Effector memory CD4-positive, alpha-beta T cell (primary cell): Measurements from ENCODE around the gene ZBTB16.

ENCODE experiments used
- DNase-seq, 3 donors: peaks; one replicate each; pipeline ENCODE4 v3.0.0-alpha.2; 2020
- H3K27ac ChIP-seq: 2 replicates; pipeline ENCODE4 v1.7.0; 2013; ENCODE audit warnings: mild to moderate bottlenecking, low read length, moderate library complexity; ENCODE audit not compliant: insufficient read depth, poor library complexity, severe bottlenecking
- H3K27me3 ChIP-seq: replicated peaks from 2 replicates; pipeline ENCODE4 v1.7.0; 2013; ENCODE audit warnings: mild to moderate bottlenecking, low read length; ENCODE audit not compliant: insufficient read depth, control insufficient read depth, poor library complexity, severe bottlenecking
- H3K36me3 ChIP-seq: 2 replicates; pipeline ENCODE4 v1.7.0; 2013; ENCODE audit warnings: mild to moderate bottlenecking, low read length, moderate library complexity; ENCODE audit not compliant: control insufficient read depth, insufficient read depth
- H3K4me1 ChIP-seq: 2 replicates; pipeline ENCODE4 v1.7.0; 2013; ENCODE audit warnings: low read length, mild to moderate bottlenecking; ENCODE audit not compliant: control insufficient read depth, insufficient read depth, poor library complexity, severe bottlenecking
- H3K4me3 ChIP-seq: 2 replicates; pipeline ENCODE4 v1.7.0; 2013; ENCODE audit warnings: low read length, low read depth, mild to moderate bottlenecking; ENCODE audit not compliant: insufficient read depth, poor library complexity, severe bottlenecking
- H3K9me3 ChIP-seq: 2 replicates; pipeline ENCODE4 v1.7.0; 2013; ENCODE audit warnings: mild to moderate bottlenecking, low read length, moderate library complexity; ENCODE audit not compliant: control insufficient read depth

The ZBTB16 gene

GRCh38 chr11:114250993-114251814 lies 191.7 kb downstream of the ZBTB16 start:
- Histone ChIP-seq H3K4me3 (no peak overlapping the region), H3K36me3 (no peaks in the 10 kb centered on the region)
- no peak for DNase-seq

GRCh38 chr11:114251815-114252337 lies 192.4 kb downstream of the ZBTB16 start:
- no peak overlapping the region for H3K4me3 ChIP-seq
- H3K4me1 ChIP-seq: no peaks in the 10 kb centered on the region
- no peaks in the 10 kb centered on the region for H3K36me3 ChIP-seq
- no peaks in the 10 kb centered on the region for H3K9me3 ChIP-seq
- H3K27ac ChIP-seq: no peak overlapping the region
- no peak for DNase-seq
- no peaks in the 10 kb centered on the region for H3K27me3 ChIP-seq

More at GRCh38 chr11:114250993-114251814, 191.7 kb downstream of the ZBTB16 start:
- Histone ChIP-seq H3K4me1 (no peaks in the 10 kb centered on the region), H3K9me3 (no peaks in the 10 kb centered on the region), H3K27me3 (no peaks in the 10 kb centered on the region), H3K27ac (no peak overlapping the region)

GRCh38 chr11:114252767-114253166 lies 193.3 kb downstream of the ZBTB16 start:
- Histone ChIP-seq H3K4me3 (no peak overlapping the region), H3K27me3 (no peaks in the 10 kb centered on the region), H3K9me3 (no peaks in the 10 kb centered on the region), H3K36me3 (no peaks in the 10 kb centered on the region), H3K4me1 (no peaks in the 10 kb centered on the region), H3K27ac (no peak overlapping the region)
- no peak for DNase-seq

GRCh38 chr11:114253771-114254170 lies 194.3 kb downstream of the ZBTB16 start:
- Histone ChIP-seq H3K4me3 (no peak overlapping the region), H3K27me3 (no peaks in the 10 kb centered on the region), H3K4me1 (no peaks in the 10 kb centered on the region), H3K27ac (no peak overlapping the region), H3K36me3 (no peaks in the 10 kb centered on the region), H3K9me3 (no peaks in the 10 kb centered on the region)
- DNase-seq: no peak

GRCh38 chr11:114254571-114255146 lies 195.1 kb downstream of the ZBTB16 start:
- no peak for DNase-seq
- no peaks in the 10 kb centered on the region for H3K9me3 ChIP-seq
- no peak overlapping the region for H3K27ac ChIP-seq
- no peaks in the 10 kb centered on the region for H3K4me1 ChIP-seq
- no peak overlapping the region for H3K4me3 ChIP-seq
- H3K27me3 ChIP-seq: no peaks in the 10 kb centered on the region
- H3K36me3 ChIP-seq: no peaks in the 10 kb centered on the region

- Histone ChIP-seq H3K4me1 (no peaks in the 10 kb centered on the region), H3K27ac (no peak overlapping the region), H3K9me3 (no peaks in the 10 kb centered on the region), H3K36me3 (no peaks in the 10 kb centered on the region), H3K27me3 (no peaks in the 10 kb centered on the region), H3K4me3 (no peak overlapping the region)
- no peak for DNase-seq
Observed at GRCh38 chr11:114255289-114255688, 195.8 kb downstream of the ZBTB16 start.

GRCh38 chr11:114256176-114256966 lies 196.9 kb downstream of the ZBTB16 start:
- Histone ChIP-seq H3K9me3 (no peaks in the 10 kb centered on the region), H3K36me3 (no peaks in the 10 kb centered on the region), H3K4me1 (no peaks in the 10 kb centered on the region), H3K27me3 (no peaks in the 10 kb centered on the region), H3K4me3 (no peak overlapping the region), H3K27ac (no peak overlapping the region)
- DNase-seq: no peak

- H3K4me3 ChIP-seq: no peak overlapping the region
- no peaks in the 10 kb centered on the region for H3K27me3 ChIP-seq
- no peaks in the 10 kb centered on the region for H3K4me1 ChIP-seq
- H3K27ac ChIP-seq: no peak overlapping the region
- no peaks in the 10 kb centered on the region for H3K9me3 ChIP-seq
- no peak for DNase-seq
- no peaks in the 10 kb centered on the region for H3K36me3 ChIP-seq
Observed at GRCh38 chr11:114256967-114257286, 197.4 kb downstream of the ZBTB16 start.

- H3K9me3 ChIP-seq: no peaks in the 10 kb centered on the region
- no peak overlapping the region for H3K4me3 ChIP-seq
- no peaks in the 10 kb centered on the region for H3K27me3 ChIP-seq
- H3K4me1 ChIP-seq: no peaks in the 10 kb centered on the region
- no peaks in the 10 kb centered on the region for H3K36me3 ChIP-seq
- H3K27ac ChIP-seq: no peak overlapping the region
- DNase-seq: no peak
Observed at GRCh38 chr11:114257621-114258558, 198.4 kb downstream of the ZBTB16 start.
